HEK293 (cell line): Measurements from ENCODE around the gene TDP1.

Experiments
- CTCF ChIA-PET: fragments of 350-600 bp; formaldehyde crosslinking; extraction: SDS; loops from one replicate; lab custom pipeline; 2021; ENCODE audit warnings: antibody characterized with exemption; lab: Yijun Ruan, JAX
- POLR2A ChIA-PET: fragments of 300-600 bp; formaldehyde crosslinking; extraction: SDS; loops from one replicate; lab custom pipeline; 2020; ENCODE audit warnings: antibody characterized with exemption, inconsistent platforms; lab: Yijun Ruan, JAX
- H3K27ac ChIP-seq: fragments of 200-500 bp; sonication (Bioruptor generic); 2 replicates; pipeline ENCODE4 v1.5.1; 2014; ENCODE audit warnings: low read depth, low read length, control low read depth, inconsistent platforms; ENCODE audit errors: extremely low read depth
- H3K36me3 ChIP-seq, 2 experiments: fragments of 200-500 bp in 1 of 2; sonication (Bioruptor generic) in 1 of 2; 1 replicate in 1 of 2; 2 replicates in 1 of 2; pipeline ENCODE4 v1.5.1; 2014 to 2017; ENCODE audit warnings: inconsistent platforms in 2 of 2, low read length in 2 of 2; ENCODE audit not compliant: control insufficient read depth in 2 of 2, insufficient read depth in 1 of 2
- H3K4me1 ChIP-seq: fragments of 200-500 bp; sonication (Bioruptor generic); 2 replicates; pipeline ENCODE4 v1.5.1; 2014; ENCODE audit warnings: mild to moderate bottlenecking, low read length, inconsistent platforms; ENCODE audit not compliant: control insufficient read depth, insufficient read depth
- H3K4me3 ChIP-seq: 2 replicates; pipeline ENCODE4 v1.5.1; 2011; ENCODE audit warnings: low read depth, mild to moderate bottlenecking, control low read depth, low read length, moderate library complexity
- H3K9me3 ChIP-seq: fragments of 200-500 bp; sonication (Bioruptor generic); 2 replicates; pipeline ENCODE4 v1.5.1; 2014; ENCODE audit warnings: low read depth, low read length, inconsistent platforms; ENCODE audit not compliant: control insufficient read depth, insufficient read depth
- BCL6B ChIP-seq: fragments of 450-650 bp; formaldehyde crosslinking; IDR thresholded peaks from 2 replicates; pipeline ENCODE4 v1.5.1; 2017; ENCODE audit warnings: missing biosample characterization, missing genetic modification characterization
- GFI1B ChIP-seq: fragments of 450-650 bp; formaldehyde crosslinking; IDR thresholded peaks from 2 replicates; pipeline ENCODE4 v1.5.1; 2016; ENCODE audit warnings: missing biosample characterization, missing genetic modification characterization
- MYNN ChIP-seq: fragments of 450-650 bp; formaldehyde crosslinking; IDR thresholded peaks from 2 replicates; pipeline ENCODE4 v1.5.1; 2016; ENCODE audit warnings: missing biosample characterization, missing genetic modification characterization, borderline replicate concordance
- SALL2 ChIP-seq: fragments of 450-650 bp; formaldehyde crosslinking; IDR thresholded peaks from 2 replicates; pipeline ENCODE4 v1.5.0; 2017; ENCODE audit warnings: missing biosample characterization, mild to moderate bottlenecking, missing genetic modification characterization, borderline replicate concordance
- TSHZ1 ChIP-seq: fragments of 450-650 bp; formaldehyde crosslinking; IDR thresholded peaks from 2 replicates; pipeline ENCODE4 v1.5.1; 2016; ENCODE audit warnings: missing biosample characterization, missing genetic modification characterization, borderline replicate concordance
- ZIC2 ChIP-seq: fragments of 450-650 bp; formaldehyde crosslinking; IDR thresholded peaks from 2 replicates; pipeline ENCODE4 v1.5.1; 2016; ENCODE audit warnings: missing biosample characterization, missing genetic modification characterization
- ZNF155 ChIP-seq: fragments of 450-650 bp; formaldehyde crosslinking; IDR thresholded peaks from 2 replicates; pipeline ENCODE4 v1.5.1; 2016; ENCODE audit warnings: missing biosample characterization, missing genetic modification characterization
- ZNF169 ChIP-seq: fragments of 450-650 bp; formaldehyde crosslinking; IDR thresholded peaks from 2 replicates; pipeline ENCODE4 v1.5.1; 2016; ENCODE audit warnings: missing biosample characterization, missing genetic modification characterization
- ZNF211 ChIP-seq: fragments of 450-650 bp; formaldehyde crosslinking; IDR thresholded peaks from 2 replicates; pipeline ENCODE4 v1.5.1; 2016; ENCODE audit warnings: low read depth, missing biosample characterization, missing genetic modification characterization
- ZNF391 ChIP-seq: fragments of 450-650 bp; formaldehyde crosslinking; IDR thresholded peaks from 2 replicates; pipeline ENCODE4 v1.5.1; 2016; ENCODE audit warnings: low read depth, missing biosample characterization, missing genetic modification characterization, borderline replicate concordance
- ZNF449 ChIP-seq: fragments of 450-650 bp; formaldehyde crosslinking; IDR thresholded peaks from 2 replicates; pipeline ENCODE4 v1.5.1; 2017; ENCODE audit warnings: missing biosample characterization, mild to moderate bottlenecking, missing genetic modification characterization, moderate library complexity
- ZNF48 ChIP-seq: fragments of 450-650 bp; formaldehyde crosslinking; IDR thresholded peaks from 2 replicates; pipeline ENCODE4 v1.5.1; 2016; ENCODE audit warnings: missing biosample characterization, missing genetic modification characterization
- ZNF544 ChIP-seq: fragments of 450-650 bp; formaldehyde crosslinking; IDR thresholded peaks from 2 replicates; pipeline ENCODE4 v1.5.0; 2017; ENCODE audit warnings: missing biosample characterization, missing genetic modification characterization
- ZNF548 ChIP-seq: fragments of 450-650 bp; formaldehyde crosslinking; IDR thresholded peaks from 2 replicates; pipeline ENCODE4 v1.5.1; 2016; ENCODE audit warnings: missing biosample characterization, missing genetic modification characterization
- ZNF664 ChIP-seq: fragments of 450-650 bp; formaldehyde crosslinking; IDR thresholded peaks from 2 replicates; pipeline ENCODE4 v1.5.1; 2016; ENCODE audit warnings: missing biosample characterization, missing genetic modification characterization
- ZNF677 ChIP-seq: fragments of 450-650 bp; IDR thresholded peaks from 2 replicates; pipeline ENCODE4 v1.5.0; 2018; ENCODE audit warnings: missing biosample characterization, mild to moderate bottlenecking, missing genetic modification characterization, moderate library complexity
- ZNF747 ChIP-seq: fragments of 450-650 bp; formaldehyde crosslinking; IDR thresholded peaks from 2 replicates; pipeline ENCODE4 v1.5.1; 2016; ENCODE audit warnings: missing biosample characterization, missing genetic modification characterization
- ZNF776 ChIP-seq: fragments of 450-650 bp; formaldehyde crosslinking; IDR thresholded peaks from 2 replicates; pipeline ENCODE4 v1.5.0; 2017; ENCODE audit warnings: missing biosample characterization, missing genetic modification characterization, borderline replicate concordance
- ZNF777 ChIP-seq: fragments of 450-650 bp; formaldehyde crosslinking; IDR thresholded peaks from 2 replicates; pipeline ENCODE4 v1.5.1; 2017; ENCODE audit warnings: missing biosample characterization, missing genetic modification characterization, borderline replicate concordance
- ZSCAN16 ChIP-seq: fragments of 450-650 bp; formaldehyde crosslinking; IDR thresholded peaks from 2 replicates; pipeline ENCODE4 v1.5.1; 2016; ENCODE audit warnings: missing biosample characterization, missing genetic modification characterization
- ZSCAN18 ChIP-seq: fragments of 450-650 bp; formaldehyde crosslinking; IDR thresholded peaks from 2 replicates; pipeline ENCODE4 v1.5.1; 2016; ENCODE audit warnings: missing biosample characterization, missing genetic modification characterization
- ZSCAN30 ChIP-seq: fragments of 450-650 bp; IDR thresholded peaks from 2 replicates; pipeline ENCODE4 v1.5.1; 2018; ENCODE audit warnings: missing biosample characterization, mild to moderate bottlenecking, missing genetic modification characterization, moderate library complexity
- TF ChIP-seq, protein P1 (sequence below): fragments of 450-650 bp; formaldehyde crosslinking; IDR thresholded peaks from 2 replicates; pipeline ENCODE4 v1.5.1; 2016; ENCODE audit warnings: missing biosample characterization, missing genetic modification characterization
- TF ChIP-seq, protein P2 (sequence below): fragments of 450-650 bp; formaldehyde crosslinking; IDR thresholded peaks from 2 replicates; pipeline ENCODE4 v1.5.1; 2016; ENCODE audit warnings: missing biosample characterization, missing genetic modification characterization
- TF ChIP-seq, protein P3 (sequence below): fragments of 450-650 bp; formaldehyde crosslinking; IDR thresholded peaks from 2 replicates; pipeline ENCODE4 v1.5.1; 2016; ENCODE audit warnings: missing biosample characterization, missing genetic modification characterization

The TDP1 gene

GRCh38 chr14:89978656-89979055, 22.9 kb downstream of the TDP1 start (continued):
- TF ChIP-seq BCL6B (tag by site-specific recombination) (no peak), MYNN (tag by site-specific recombination) (no peak), ZNF664 (tag by site-specific recombination) (no peak), ZNF169 (tag by site-specific recombination) (no peak), ZNF677 (tag by site-specific recombination) (no peak), ZSCAN30 (tag by site-specific recombination) (no peak), ZNF449 (tag by site-specific recombination) (no peak), ZNF548 (tag by site-specific recombination) (no peak), ZNF777 (tag by site-specific recombination) (no peak), GFI1B (tag by site-specific recombination) (no peak), ZNF776 (tag by site-specific recombination) (no peak)
- TF ChIP-seq, protein P1, sequence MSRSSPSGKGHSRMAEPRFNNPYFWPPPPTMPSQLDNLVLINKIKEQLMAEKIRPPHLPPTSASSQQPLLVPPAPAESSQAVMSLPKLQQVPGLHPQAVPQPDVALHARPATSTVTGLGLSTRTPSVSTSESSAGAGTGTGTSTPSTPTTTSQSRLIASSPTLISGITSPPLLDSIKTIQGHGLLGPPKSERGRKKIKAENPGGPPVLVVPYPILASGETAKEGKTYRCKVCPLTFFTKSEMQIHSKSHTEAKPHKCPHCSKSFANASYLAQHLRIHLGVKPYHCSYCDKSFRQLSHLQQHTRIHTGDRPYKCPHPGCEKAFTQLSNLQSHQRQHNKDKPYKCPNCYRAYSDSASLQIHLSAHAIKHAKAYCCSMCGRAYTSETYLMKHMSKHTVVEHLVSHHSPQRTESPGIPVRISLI (tag by site-specific recombination), result no peak
- TF ChIP-seq, all 188 proteins: peak for 0

GRCh38 chr14:89983375-89983774, 27.6 kb downstream of the TDP1 start:
- Histone ChIP-seq H3K4me1 (no peaks in the 10 kb centered on the region), H3K27ac (no peak overlapping the region), H3K36me3 (peaks cover 42 to 92% of the 10 kb centered on the region in 2 experiments), H3K9me3 (no peaks in the 10 kb centered on the region), H3K4me3 (no peak overlapping the region)
- CTCF ChIA-PET, result interaction anchor here (1.5 to 2.0 kb wide), 2 partner anchors 9 to 252 kb away, joined by 3 to 9 read pairs; no protein-coding TSS in a partner anchor
- TF ChIP-seq, protein P2, sequence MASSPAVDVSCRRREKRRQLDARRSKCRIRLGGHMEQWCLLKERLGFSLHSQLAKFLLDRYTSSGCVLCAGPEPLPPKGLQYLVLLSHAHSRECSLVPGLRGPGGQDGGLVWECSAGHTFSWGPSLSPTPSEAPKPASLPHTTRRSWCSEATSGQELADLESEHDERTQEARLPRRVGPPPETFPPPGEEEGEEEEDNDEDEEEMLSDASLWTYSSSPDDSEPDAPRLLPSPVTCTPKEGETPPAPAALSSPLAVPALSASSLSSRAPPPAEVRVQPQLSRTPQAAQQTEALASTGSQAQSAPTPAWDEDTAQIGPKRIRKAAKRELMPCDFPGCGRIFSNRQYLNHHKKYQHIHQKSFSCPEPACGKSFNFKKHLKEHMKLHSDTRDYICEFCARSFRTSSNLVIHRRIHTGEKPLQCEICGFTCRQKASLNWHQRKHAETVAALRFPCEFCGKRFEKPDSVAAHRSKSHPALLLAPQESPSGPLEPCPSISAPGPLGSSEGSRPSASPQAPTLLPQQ (tag by site-specific recombination), result no peak
- no peak for TF ChIP-seq ZNF211 (tag by site-specific recombination)
- no peak for TF ChIP-seq ZSCAN16
- no peak for TF ChIP-seq ZNF544 (tag by site-specific recombination)
- TF ChIP-seq ZNF391 (tag by site-specific recombination), result no peak
- no peak for TF ChIP-seq ZNF548 (tag by site-specific recombination)
- no peak for TF ChIP-seq SALL2 (tag by site-specific recombination)
- TF ChIP-seq ZNF155 (tag by site-specific recombination), result no peak
- no peak for TF ChIP-seq ZSCAN18 (tag by site-specific recombination)
- no peak for TF ChIP-seq TSHZ1
- TF ChIP-seq ZNF747 (tag by site-specific recombination), result no peak
- TF ChIP-seq ZNF48 (tag by site-specific recombination), result no peak
- TF ChIP-seq, protein P3, sequence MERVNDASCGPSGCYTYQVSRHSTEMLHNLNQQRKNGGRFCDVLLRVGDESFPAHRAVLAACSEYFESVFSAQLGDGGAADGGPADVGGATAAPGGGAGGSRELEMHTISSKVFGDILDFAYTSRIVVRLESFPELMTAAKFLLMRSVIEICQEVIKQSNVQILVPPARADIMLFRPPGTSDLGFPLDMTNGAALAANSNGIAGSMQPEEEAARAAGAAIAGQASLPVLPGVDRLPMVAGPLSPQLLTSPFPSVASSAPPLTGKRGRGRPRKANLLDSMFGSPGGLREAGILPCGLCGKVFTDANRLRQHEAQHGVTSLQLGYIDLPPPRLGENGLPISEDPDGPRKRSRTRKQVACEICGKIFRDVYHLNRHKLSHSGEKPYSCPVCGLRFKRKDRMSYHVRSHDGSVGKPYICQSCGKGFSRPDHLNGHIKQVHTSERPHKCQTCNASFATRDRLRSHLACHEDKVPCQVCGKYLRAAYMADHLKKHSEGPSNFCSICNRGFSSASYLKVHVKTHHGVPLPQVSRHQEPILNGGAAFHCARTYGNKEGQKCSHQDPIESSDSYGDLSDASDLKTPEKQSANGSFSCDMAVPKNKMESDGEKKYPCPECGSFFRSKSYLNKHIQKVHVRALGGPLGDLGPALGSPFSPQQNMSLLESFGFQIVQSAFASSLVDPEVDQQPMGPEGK (tag by site-specific recombination), result no peak
- no peak for TF ChIP-seq ZIC2 (tag by site-specific recombination)
- POLR2A ChIA-PET, result no interaction called here
